Aorta (tissue), 5 donors: ENCODE results near the gene RNF213. TPM values are rescaled to one million over a fixed set of nuclear protein-coding genes. Genes with fewer than 3 reads are reported as not detected.
A peak's percentile ranks its signal among the peaks of the same experiment; 100 is the strongest.
"Not testable (repeated sequence)": the region's sequence is repeated elsewhere in the genome, so short reads cannot be mapped to it uniquely, and the experiment has no call there.

Experiments used
- ATAC-seq: fragments of 200-7000 bp; cut with Tn5 transposase; one replicate; pipeline ENCODE4 v1.9.1; 2022; ENCODE audit warnings: moderate library complexity; ENCODE audit not compliant: low FRiP score
- DNase-seq, 2 donors: peaks; one replicate each; pipeline ENCODE4 v3.0.0-alpha.2; 2020
- H3K27ac ChIP-seq, 2 donors: one replicate each; pipeline ENCODE4 v1.5.1; 2013; ENCODE audit warnings: low read length in 2 of 2, mild to moderate bottlenecking in 2 of 2, moderate library complexity in 2 of 2, control low read depth in 1 of 2, inconsistent platforms in 1 of 2, low read depth in 1 of 2
- H3K27me3 ChIP-seq, 2 donors: one replicate each; pipeline ENCODE4 v1.6.1; 2013; ENCODE audit warnings: control low read depth in 1 of 2, low read length in 1 of 2, mild to moderate bottlenecking in 1 of 2, moderate library complexity in 1 of 2; ENCODE audit not compliant: insufficient read depth in 2 of 2, control insufficient read depth in 1 of 2
- H3K36me3 ChIP-seq, 2 donors: one replicate each; pipeline ENCODE4 v1.6.1; 2013; ENCODE audit warnings: control low read depth in 1 of 2, low read length in 1 of 2, mild to moderate bottlenecking in 1 of 2; ENCODE audit not compliant: insufficient read depth in 2 of 2, control insufficient read depth in 1 of 2
- H3K4me1 ChIP-seq, 2 donors: one replicate each; pipeline ENCODE4 v1.6.1; 2013; ENCODE audit warnings: low read length in 2 of 2, control low read depth in 1 of 2, mild to moderate bottlenecking in 1 of 2, moderate library complexity in 1 of 2; ENCODE audit not compliant: insufficient read depth in 2 of 2, control insufficient read depth in 1 of 2
- H3K4me3 ChIP-seq, 2 donors: one replicate each; pipeline ENCODE4 v1.5.1; 2013; ENCODE audit warnings: low read length in 2 of 2, control low read depth in 1 of 2, mild to moderate bottlenecking in 1 of 2
- H3K9me3 ChIP-seq: one replicate; pipeline ENCODE4 v1.6.1; 2013; ENCODE audit warnings: mild to moderate bottlenecking, low read length; ENCODE audit not compliant: control insufficient read depth
- WGBS, 2 donors: extraction: QIAGEN DNeasy Blood & Tissue Kit; methylation state at CpG; one replicate each; pipeline ENCODE4 v1.1.7; 2013; 5-methylcytosine and 5-hydroxymethylcytosine counted together
- intact Hi-C, 2 donors: fragments of 100-400 bp; cut with DNase I; formaldehyde crosslinking; loops; one replicate each; pipeline versions ENCODE4 v1.14.2 to v1.15.0; 2022
- polyA plus RNA-seq, 2 donors: library from polyadenylated mRNA; stranded (reverse); fragments of 200-250 nt; gene quantifications; one replicate each; pipeline ENCODE4 v1.2.3, GENCODE V29; 2013
- total RNA-seq, 2 donors: library from RNA; stranded (reverse); fragmentation: NEBNext Ultra II Directional; extraction: Animal tissue kit (Norgen Biotek cat#: 25700); gene quantifications; one replicate each; pipeline ENCODE4 v1.2.1, GENCODE V29; 2021
- donor health status: healthy with polysubstance abuse.
- donor health status: Bipolar disorder and iron deficiency.
- donor health status: DM: no; HTN: no; CAD: no.
- donor health status: DM: no; HTN: no; CAD: no.
- donor health status: DM: yes; HTN: yes; CAD: no.

Gene RNF213
- total and polyA plus RNA-seq, 4 donors = 18.7 to 231 (median 105) TPM

DNA sequence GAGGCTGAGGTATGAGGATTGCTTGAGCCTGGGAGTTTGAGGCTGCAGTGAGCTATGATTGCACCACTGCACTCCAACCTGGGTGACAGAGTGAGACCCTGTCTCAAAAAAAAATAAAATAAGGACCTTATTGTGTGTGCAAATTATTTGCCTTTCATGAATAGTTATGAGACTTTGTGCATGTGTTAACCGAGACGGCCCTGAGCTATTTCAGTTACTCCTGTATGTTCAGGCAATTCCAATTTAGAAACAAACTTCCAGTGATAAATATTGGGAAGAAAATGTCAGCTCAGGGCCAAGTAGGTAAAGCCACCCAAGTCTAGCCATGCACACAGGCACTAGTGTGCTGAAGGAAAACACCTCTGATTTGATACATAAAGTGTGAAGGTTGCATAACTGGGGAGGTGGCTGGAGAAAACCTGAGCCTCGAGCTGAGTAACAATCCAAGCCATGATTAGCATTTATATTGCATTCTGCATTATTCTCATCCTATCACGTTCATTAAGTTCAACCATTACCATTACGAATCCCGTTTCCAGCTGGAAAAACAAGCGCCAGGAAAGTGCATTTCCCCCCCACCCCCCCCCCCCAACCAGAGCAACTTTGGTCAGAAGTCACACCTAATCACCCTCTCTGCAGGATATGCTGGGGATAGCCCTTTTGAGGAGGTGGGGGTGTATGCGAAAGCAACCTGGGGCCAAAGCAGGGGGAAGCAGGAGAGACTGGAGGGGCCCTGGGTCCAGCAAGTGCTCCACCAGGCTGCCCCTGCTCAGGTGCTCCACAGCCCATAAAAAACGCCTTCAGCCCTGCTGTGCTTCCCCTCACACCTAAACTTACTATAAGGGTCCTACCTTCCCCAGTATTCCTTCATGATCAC, 135.7 kb downstream of the RNF213 start:
- DNase-seq (no peak), ATAC-seq (no peak)
- WGBS, 2 donors = 64 to 67% methylated on average over 9 of the region's 9 CpGs
- no peak overlapping the region for H3K4me3 ChIP-seq
- intact Hi-C loops = no loop called here
- no peaks in the 10 kb centered on the region for H3K27me3 ChIP-seq
- H3K9me3 ChIP-seq = no peaks in the 10 kb centered on the region
- H3K27ac ChIP-seq = no peak overlapping the region
- peaks cover 0 to 2% of the 10 kb centered on the region in 2 donors for H3K36me3 ChIP-seq
- H3K4me1 ChIP-seq = no peaks in the 10 kb centered on the region

DNA sequence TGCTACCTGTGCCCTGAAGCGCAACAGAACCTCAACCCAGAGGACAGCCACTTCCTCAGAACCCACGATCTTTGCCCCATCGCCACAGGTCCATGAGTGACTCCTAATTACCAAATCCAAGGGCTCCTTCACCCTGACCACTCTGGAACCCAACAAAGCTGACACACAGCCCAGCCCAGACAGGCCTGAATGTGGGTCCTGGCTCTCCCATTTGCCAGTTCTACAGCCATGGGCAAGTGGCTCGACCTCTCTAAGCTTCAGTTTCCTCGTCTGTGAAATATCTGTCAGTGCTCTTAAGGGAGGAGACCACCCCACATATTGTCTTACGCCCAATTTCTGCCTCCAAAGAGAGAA, 136.4 kb downstream of the RNF213 start:
- H3K9me3 ChIP-seq = no peaks in the 10 kb centered on the region

DNA sequence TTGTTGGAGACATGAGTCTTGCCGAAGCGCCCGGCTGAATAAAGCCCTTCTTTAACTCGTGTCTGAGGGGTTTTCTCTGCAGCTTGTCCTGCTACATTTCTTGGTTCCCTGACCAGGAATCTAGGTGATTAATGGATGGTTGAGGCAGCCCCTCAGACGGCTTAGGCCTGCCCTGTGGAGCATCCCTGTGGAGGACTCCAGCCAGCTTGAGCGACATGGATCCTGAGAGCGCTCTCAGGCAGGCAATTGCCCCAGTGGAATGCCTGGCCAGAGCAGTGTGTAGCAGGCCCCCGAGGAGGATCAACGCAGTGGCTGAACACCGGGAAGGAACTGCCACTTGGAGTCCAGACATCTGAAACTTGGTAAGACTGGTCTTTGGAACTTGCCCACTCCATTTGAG, 137.0 kb downstream of the RNF213 start:
- DNase-seq (no peak), ATAC-seq (no peak)
- no peak overlapping the region for H3K4me3 ChIP-seq
- H3K4me1 ChIP-seq = no peaks in the 10 kb centered on the region
- WGBS, 2 donors = 68 to 72% methylated on average over 10 of the region's 10 CpGs
- no peaks in the 10 kb centered on the region for H3K9me3 ChIP-seq
- no peak overlapping the region for H3K27ac ChIP-seq
- intact Hi-C loops = no loop called here
- peaks cover 0 to 2% of the 10 kb centered on the region in 2 donors for H3K36me3 ChIP-seq
- no peaks in the 10 kb centered on the region for H3K27me3 ChIP-seq

More for the DNA sequence above, 136.4 kb downstream of the RNF213 start:
- no peak for ATAC-seq
- intact Hi-C loops = no loop called here
- no peak overlapping the region for H3K27ac ChIP-seq
- no peak overlapping the region for H3K4me3 ChIP-seq
- H3K36me3 ChIP-seq = peaks cover 0 to 2% of the 10 kb centered on the region in 2 donors
- 86 to 90% methylated on average over 6 of the region's 6 CpGs for WGBS, 2 donors
- DNase-seq = no peak
- no peaks in the 10 kb centered on the region for H3K27me3 ChIP-seq
- H3K4me1 ChIP-seq = no peaks in the 10 kb centered on the region

DNA sequence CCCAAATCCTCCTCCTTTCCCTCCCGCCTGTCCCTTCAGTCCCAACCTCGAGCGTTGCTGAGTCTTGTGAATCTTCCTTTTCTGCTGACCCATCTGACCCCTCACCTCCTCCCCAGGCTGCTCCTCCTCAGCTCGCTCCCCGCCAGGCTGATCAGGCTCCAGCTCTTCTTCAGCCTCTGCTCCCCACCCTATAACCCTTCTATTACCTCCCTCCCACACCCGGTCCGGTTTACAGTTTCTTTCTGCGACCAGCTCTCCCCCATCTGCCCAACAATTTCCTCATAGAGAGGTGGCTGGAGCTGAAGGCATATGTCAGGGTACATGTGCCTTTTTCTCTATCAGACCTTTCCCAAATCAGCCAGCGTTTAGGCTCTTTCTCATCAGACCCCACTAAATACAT, 140.4 kb downstream of the RNF213 start:
- H3K36me3 ChIP-seq, ATAC-seq, H3K9me3 ChIP-seq, H3K4me3 ChIP-seq, H3K4me1 ChIP-seq, H3K27ac ChIP-seq, H3K27me3 ChIP-seq, intact Hi-C loops: not testable (repeated sequence)
- DNase-seq = peak in 1 of 2 donors; percentile 26
- 87 to 88% methylated on average over 9 of the region's 9 CpGs for WGBS, 2 donors

DNA sequence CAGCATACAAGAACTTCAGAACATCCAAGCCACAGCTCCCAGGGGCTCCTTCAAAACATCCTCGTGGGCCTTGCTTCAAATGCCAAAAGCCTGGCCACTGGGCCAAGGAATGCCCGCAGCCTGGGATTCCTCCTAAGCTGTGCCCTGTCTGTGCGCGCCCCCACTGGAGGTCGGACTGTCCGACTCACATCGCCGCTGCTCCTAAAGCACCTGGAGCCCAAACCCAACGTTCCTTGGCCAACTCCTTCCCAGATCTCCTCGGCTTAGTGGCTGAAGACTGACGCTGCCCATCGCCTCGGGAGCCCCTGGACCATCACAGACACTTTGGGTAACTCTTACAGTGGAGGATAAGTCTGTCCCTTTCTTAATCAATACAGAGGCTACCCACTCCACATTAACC, 141.4 kb downstream of the RNF213 start:
- peak in 1 of 2 donors; percentile 62 for DNase-seq
- H3K4me3 ChIP-seq, H3K9me3 ChIP-seq, intact Hi-C loops, ATAC-seq, H3K36me3 ChIP-seq, H3K27me3 ChIP-seq, H3K4me1 ChIP-seq, H3K27ac ChIP-seq: not testable (repeated sequence)
- 94% methylated on average over 13 of the region's 13 CpGs for WGBS, 2 donors

DNA sequence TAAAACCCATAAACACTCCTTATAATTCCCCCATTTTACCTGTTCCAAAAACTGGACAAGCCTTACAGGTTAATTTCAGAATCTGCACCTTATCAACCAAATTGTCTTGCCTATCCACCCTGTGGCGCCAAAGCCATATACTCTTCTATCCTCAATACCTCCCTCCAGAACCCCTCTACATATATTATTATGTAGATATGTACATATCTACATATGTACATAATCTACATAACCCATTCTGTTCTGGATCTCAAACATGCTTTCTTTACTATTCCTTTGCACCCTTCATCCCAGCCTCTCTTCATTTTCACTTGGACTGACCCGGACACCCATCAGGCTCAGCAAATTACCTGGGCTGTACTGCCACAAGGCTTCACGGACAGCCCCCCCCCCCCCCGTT, 142.3 kb downstream of the RNF213 start:
- ATAC-seq (no peak), DNase-seq (no peak)
- Histone ChIP-seq H3K9me3 (no peaks in the 10 kb centered on the region), H3K4me3 (no peak overlapping the region), H3K27ac (no peak overlapping the region), H3K4me1 (no peaks in the 10 kb centered on the region), H3K27me3 (no peaks in the 10 kb centered on the region), H3K36me3 (no peaks in the 10 kb centered on the region)
- intact Hi-C loops = no loop called here
- WGBS, 2 donors = 91 to 94% methylated on average over 4 of the region's 4 CpGs

DNA sequence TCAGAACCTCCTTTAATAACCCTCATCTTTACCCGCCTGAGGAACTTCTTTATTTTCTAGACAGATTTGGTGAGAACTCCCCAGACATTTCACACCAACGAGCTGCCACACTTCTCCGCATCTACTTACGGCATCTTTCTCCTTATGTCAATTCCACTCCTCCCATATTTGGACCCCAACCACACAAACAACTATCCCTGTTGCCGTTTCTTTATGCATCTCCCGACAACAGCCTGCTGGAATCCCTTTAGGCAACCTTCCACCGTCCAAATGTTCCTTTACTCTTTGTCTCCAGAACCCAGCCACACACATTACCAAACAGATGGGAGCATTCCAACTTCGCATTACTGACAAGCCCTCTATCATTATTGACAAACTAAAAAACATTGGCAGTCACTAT, 145.5 kb downstream of the RNF213 start:
- Histone ChIP-seq H3K27me3 (no peaks in the 10 kb centered on the region), H3K9me3 (no peaks in the 10 kb centered on the region), H3K27ac (no peak overlapping the region), H3K4me1 (no peaks in the 10 kb centered on the region), H3K36me3 (no peaks in the 10 kb centered on the region), H3K4me3 (no peak overlapping the region)
- intact Hi-C loops = no loop called here
- DNase-seq (peak in 1 of 2 donors; percentile 10), ATAC-seq (no peak)
- 90 to 95% methylated on average over 8 of the region's 8 CpGs for WGBS, 2 donors

DNA sequence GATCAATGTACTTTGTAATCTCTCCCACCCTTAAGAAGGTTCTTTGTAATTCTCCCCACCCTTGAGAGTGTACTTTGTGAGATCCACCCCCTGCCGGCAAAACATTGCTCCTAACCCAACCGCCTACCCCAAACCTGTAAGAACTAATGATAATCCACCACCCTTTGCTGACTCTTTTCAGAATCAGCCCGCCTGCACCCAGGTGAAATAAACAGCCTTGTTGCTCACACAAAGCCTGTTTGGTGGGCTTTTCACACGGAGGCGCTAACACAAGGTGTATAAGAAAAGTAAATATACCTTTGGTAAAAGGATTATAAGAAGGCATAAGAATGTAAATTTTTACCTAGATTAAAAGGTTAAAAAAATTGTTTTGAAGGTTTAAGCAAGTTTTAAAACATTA, 147.3 kb downstream of the RNF213 start:
- WGBS, 2 donors = 81 to 84% methylated on average over 5 of the region's 5 CpGs

DNA sequence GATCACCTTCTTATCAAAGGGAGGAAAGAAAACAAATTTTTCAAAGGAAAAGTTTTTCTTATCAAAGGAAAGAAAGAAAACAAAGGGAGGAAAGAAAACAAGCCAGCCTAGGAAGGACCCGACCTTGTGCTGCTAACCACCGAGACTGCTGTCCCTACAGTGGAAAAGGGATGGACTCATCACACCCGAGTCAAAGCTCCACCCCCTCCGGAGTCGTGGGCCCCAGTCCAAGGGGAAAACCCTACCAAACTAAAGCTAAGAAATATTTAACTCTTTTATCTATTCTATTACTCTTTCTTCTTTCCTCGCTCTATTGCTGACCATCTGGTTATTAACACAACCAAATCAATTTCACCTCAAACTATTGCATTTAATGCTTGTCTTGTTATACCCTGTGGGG, 148.2 kb downstream of the RNF213 start:
- Histone ChIP-seq H3K4me1 (no peaks in the 10 kb centered on the region), H3K27me3 (no peaks in the 10 kb centered on the region), H3K4me3 (no peak overlapping the region), H3K9me3 (no peaks in the 10 kb centered on the region), H3K27ac (no peak overlapping the region), H3K36me3 (no peaks in the 10 kb centered on the region)
- DNase-seq = peak in 1 of 2 donors; percentile 68
- 21% methylated on average over 6 of the region's 6 CpGs for WGBS, 2 donors
- no peak for ATAC-seq
- intact Hi-C loops = no loop called here

More for the DNA sequence above, 147.3 kb downstream of the RNF213 start:
- H3K36me3 ChIP-seq, ATAC-seq, H3K27ac ChIP-seq, H3K27me3 ChIP-seq, H3K4me3 ChIP-seq, H3K4me1 ChIP-seq, DNase-seq, intact Hi-C loops, H3K9me3 ChIP-seq: not testable (repeated sequence)
